IMR-90 (cell line): ENCODE data around the gene TNKS2.

Experiments
- CTCF ChIP-seq: conservative IDR thresholded peaks from 2 replicates; pipeline ENCODE4 v1.5.1; 2012; ENCODE audit warnings: mild to moderate bottlenecking, low read depth, low read length, improper control_type of control experiment
- POLR2A ChIP-seq: IDR thresholded peaks from 2 replicates; pipeline ENCODE4 v1.6.1; 2012; ENCODE audit warnings: mild to moderate bottlenecking, low read depth, low read length

DNA sequence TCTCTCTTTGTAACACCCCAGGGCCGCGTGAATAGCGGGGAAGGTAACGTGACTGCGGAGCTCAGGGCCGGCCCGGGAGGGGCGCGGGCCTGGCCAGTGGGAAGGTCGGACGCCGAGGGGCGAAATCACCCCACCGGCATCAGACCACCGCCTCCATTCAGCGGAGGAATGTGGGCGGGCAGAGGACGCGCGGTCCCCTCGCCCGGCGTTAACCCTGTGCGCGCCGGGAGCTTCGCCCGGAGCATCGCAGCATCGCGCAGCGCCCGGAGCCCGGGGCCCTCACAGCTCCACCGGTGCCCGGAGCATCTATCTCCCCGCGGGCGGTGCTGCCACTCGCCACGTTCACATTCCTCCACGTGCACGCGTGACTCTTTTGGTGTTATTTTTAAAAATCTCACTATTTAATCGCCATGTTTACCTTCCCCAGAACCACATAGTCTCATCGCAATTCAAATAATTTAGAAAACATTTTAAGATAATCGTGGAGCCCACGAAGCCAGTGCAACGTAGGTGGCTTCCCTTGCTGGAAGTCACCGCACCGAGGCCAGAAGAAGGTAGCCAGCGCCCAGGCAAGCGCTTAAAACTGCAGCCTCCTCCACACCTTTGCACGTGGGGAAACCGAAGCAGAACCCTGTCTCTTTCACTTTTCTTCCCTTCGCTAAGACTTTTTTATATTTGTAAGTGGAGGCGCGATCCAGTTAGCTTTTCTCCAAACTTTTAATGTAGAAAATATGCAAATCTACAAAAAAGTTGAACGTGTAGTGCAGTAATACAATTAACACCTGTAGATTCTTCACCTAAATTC, 89.2 kb downstream of the TNKS2 start:
- TF ChIP-seq CTCF (no peak), POLR2A (no peak)
